ENCODE data around the gene CXCR4. TPM values are rescaled to one million over a fixed set of nuclear protein-coding genes. Genes with fewer than 3 reads are reported as not detected.

CXCR4 gene
- total RNA-seq (10 to 100 TPM in 1 of 10 donors, 1 to 10 TPM in 9; 1.5 to 24.0 (median 4.9) TPM), polyA plus RNA-seq (1 to 10 TPM; 1.8 to 4.7 TPM)
- long read RNA-seq, donor 1, partial matches to known transcripts, result 0 of 2 reads
- long read RNA-seq, donor 1, other reads (novel, unspliced or antisense), result 0 of 2 reads
- long read RNA-seq, donor 2, partial matches to known transcripts, result 0 of 2 reads
- long read RNA-seq, donor 2, other reads (novel, unspliced or antisense), result 0 of 2 reads
- long read RNA-seq, donor 3, result 0 reads

GRCh38 chr2:136117909-136118818 lies at the start of gene CXCR4:
CXCR4 (minus strand) TSS chr2:136118149; CDS start chr2:136118060, 89 bp downstream.
- 1% methylated on average over 49 to 50 of the region's 50 CpGs for WGBS, 2 donors
- peaks cover 0 to 67% (median 42%) of the 10 kb centered on the region in 7 donors for H3K27me3 ChIP-seq

GRCh38 chr2:136164280-136164776 lies 46.4 kb upstream of the CXCR4 start:
- intact Hi-C loops (cut with DNase I), result no loop called here
- peaks cover 0 to 9% (median 0%) of the 10 kb centered on the region in 11 donors for H3K9me3 ChIP-seq
- DNase-seq (no peak), ATAC-seq (no peak)
- H3K4me1 ChIP-seq, result peaks cover 0 to 14% (median 0%) of the 10 kb centered on the region in 9 donors
- H3K4me3 ChIP-seq, result no peak overlapping the region
- no peak for TF ChIP-seq CTCF (IDR thresholded peaks at IDR 0.05)
- H3K27me3 ChIP-seq, result peaks cover 0 to 8% (median 0%) of the 10 kb centered on the region in 7 donors
- no peak overlapping the region for H3K27ac ChIP-seq
- 93 to 94% methylated on average over 5 of the region's 5 CpGs for WGBS, 2 donors
- no peaks in the 10 kb centered on the region for H3K36me3 ChIP-seq

More at GRCh38 chr2:136117909-136118818, at the start of gene CXCR4:
- H3K4me3 ChIP-seq, result peak within 1 kb of the TSS; percentile 42 to 74 (median 60)
- peak within 1 kb of the TSS in 9 of 10 donors; percentile 14 to 94 (median 39) for H3K27ac ChIP-seq
- peak in 4 of 9 donors; percentile 10 to 36 (median 24) for TF ChIP-seq CTCF (IDR thresholded peaks at IDR 0.05)
- DNase-seq (peak; percentile 76), ATAC-seq (peak; percentile 50 to 84 (median 74))
- intact Hi-C loops (cut with DNase I), result loop anchor here in 6 of 10 donors (5.0 to 10.0 kb wide), 8 partner anchors 93 to 259 kb away; partner anchors contain the start of gene DARS1 (in 2 of the 6)
- H3K4me1 ChIP-seq, result peaks cover 0 to 65% (median 27%) of the 10 kb centered on the region in 9 donors
- peaks cover 0 to 26% (median 0%) of the 10 kb centered on the region in 9 donors for H3K36me3 ChIP-seq
- H3K9me3 ChIP-seq, result no peaks in the 10 kb centered on the region

- intact Hi-C loops (cut with DNase I), result no loop called here
- Histone ChIP-seq H3K36me3 (no peaks in the 10 kb centered on the region), H3K27me3 (peaks cover 0 to 8% (median 0%) of the 10 kb centered on the region in 7 donors), H3K4me1 (peaks cover 0 to 4% (median 0%) of the 10 kb centered on the region in 9 donors), H3K9me3 (peaks cover 0 to 9% (median 0%) of the 10 kb centered on the region in 11 donors), H3K4me3 (no peak overlapping the region), H3K27ac (no peak overlapping the region)
- TF ChIP-seq CTCF (IDR thresholded peaks at IDR 0.05), result no peak
- DNase-seq (no peak), ATAC-seq (no peak)
- 22 to 26% methylated on average over 1 of the region's 1 CpG for WGBS, 2 donors
Measured at GRCh38 chr2:136162438-136162837, 44.5 kb upstream of the CXCR4 start.

- Histone ChIP-seq H3K27me3 (peaks cover 0 to 10% (median 0%) of the 10 kb centered on the region in 7 donors), H3K4me1 (no peaks in the 10 kb centered on the region), H3K27ac (no peak overlapping the region), H3K36me3 (no peaks in the 10 kb centered on the region), H3K9me3 (no peaks in the 10 kb centered on the region), H3K4me3 (no peak overlapping the region)
- WGBS, 2 donors, result 85 to 89% methylated on average over 1 of the region's 1 CpG
- ATAC-seq, result no peak
- DNase-seq, result no peak
- intact Hi-C loops (cut with DNase I), result loop anchor here in 1 of 10 donors (10.0 kb wide), 1 partner anchor 198 kb away; no protein-coding TSS in a partner anchor
- no peak for TF ChIP-seq CTCF (IDR thresholded peaks at IDR 0.05)
Measured at GRCh38 chr2:136156411-136156810, 38.5 kb upstream of the CXCR4 start.

All from heart right ventricle (tissue), 16 donors.